ENCODE results near the gene IL12RB2. TPM values are rescaled to one million over a fixed set of nuclear protein-coding genes. Genes with fewer than 3 reads are reported as not detected.

The IL12RB2 gene
- 10 to 100 TPM; 32.2 to 32.9 TPM for total RNA-seq

GRCh38 chr1:67307251-67308060 lies at the start of gene IL12RB2:
Gene IL12RB2, plus strand, starts transcription at chr1:67307873. Its CDS starts 12,496 bp downstream, at chr1:67320369.

GRCh38 chr1:67430358-67431155 lies 122.9 kb downstream of the IL12RB2 start, which contains the start of gene SERBP1:
Gene SERBP1, minus strand, starts transcription at chr1:67430402. Its CDS starts 102 bp downstream, at chr1:67430300.

Other genes with a start within 250 kb of the IL12RB2 start
- gene C1orf141, start 172.9 kb upstream of the IL12RB2 start, total RNA-seq, result not detected
- gene IL23R, start 141.4 kb upstream of the IL12RB2 start, total RNA-seq, result under 1 TPM; 0.12 to 0.13 TPM
- 100 to 1,000 TPM; 217 to 220 TPM for gene SERBP1, start 122.5 kb downstream of the IL12RB2 start, total RNA-seq